Hematopoietic multipotent progenitor cell treated with erythropoietin and hydrocortisone succinate and interleukin-3 and kit ligand, for 15 days (in vitro differentiated cells): ENCODE data around the gene DNAJC16.

Source experiments
- DNase-seq: peaks from one replicate; pipeline ENCODE4 v3.0.0-alpha.2; 2015; ENCODE audit warnings: low spot score

Gene DNAJC16

GRCh38 chr1:15540186-15540585 lies 13.5 kb downstream of the DNAJC16 start:
- DNase-seq, result no peak

GRCh38 chr1:15541231-15541792 lies 14.7 kb downstream of the DNAJC16 start:
- DNase-seq, result no peak

- DNase-seq, result no peak
Observed at GRCh38 chr1:15542388-15543250, 16.0 kb downstream of the DNAJC16 start.

GRCh38 chr1:15543251-15543588 lies 16.6 kb downstream of the DNAJC16 start:
- no peak for DNase-seq

GRCh38 chr1:15543589-15544568 lies 17.2 kb downstream of the DNAJC16 start:
- DNase-seq, result peak; percentile 84

GRCh38 chr1:15546641-15547040 lies 20.0 kb downstream of the DNAJC16 start:
- no peak for DNase-seq

GRCh38 chr1:15550573-15550972 lies 23.9 kb downstream of the DNAJC16 start:
- DNase-seq, result no peak

- no peak for DNase-seq
Observed at GRCh38 chr1:15557008-15557407, 30.4 kb downstream of the DNAJC16 start.

GRCh38 chr1:15557594-15557993 lies 30.9 kb downstream of the DNAJC16 start:
- DNase-seq, result no peak

- no peak for DNase-seq
Observed at GRCh38 chr1:15558516-15558915, 31.9 kb downstream of the DNAJC16 start.

GRCh38 chr1:15559189-15559810 lies 32.7 kb downstream of the DNAJC16 start:
- no peak for DNase-seq

GRCh38 chr1:15568387-15569073 lies 41.9 kb downstream of the DNAJC16 start:
- DNase-seq, result no peak

GRCh38 chr1:15570861-15571260 lies 44.2 kb downstream of the DNAJC16 start:
- DNase-seq, result no peak

GRCh38 chr1:15571266-15571665 lies 44.6 kb downstream of the DNAJC16 start:
- no peak for DNase-seq

GRCh38 chr1:15573477-15573876 lies 46.8 kb downstream of the DNAJC16 start:
- no peak for DNase-seq

- no peak for DNase-seq
Observed at GRCh38 chr1:15574741-15575140, 48.1 kb downstream of the DNAJC16 start.

- no peak for DNase-seq
Observed at GRCh38 chr1:15575549-15576150, 49.0 kb downstream of the DNAJC16 start.

GRCh38 chr1:15577691-15578090 lies 51.0 kb downstream of the DNAJC16 start:
- no peak for DNase-seq

- no peak for DNase-seq
Observed at GRCh38 chr1:15578921-15579682, 52.5 kb downstream of the DNAJC16 start.

- DNase-seq, result no peak
Observed at GRCh38 chr1:15579683-15580047, 53.0 kb downstream of the DNAJC16 start.
